Hematopoietic multipotent progenitor cell (in vitro differentiated cells): Measurements from ENCODE around the gene CACNA1H. TPM values are rescaled to one million over a fixed set of nuclear protein-coding genes. Genes with fewer than 3 reads are reported as not detected.
A peak's percentile ranks its signal among the peaks of the same experiment; 100 is the strongest.

ENCODE experiments used
- DNase-seq, 3 donors: peaks; one replicate each; pipeline ENCODE4 v3.0.0-alpha.2; 2011 to 2015; ENCODE audit warnings: low read depth in 2 of 3, low spot score in 2 of 3
- total RNA-seq: library from RNA; depleted of rRNA; stranded (reverse); fragments of >200 nt; gene quantifications from one replicate; pipeline ENCODE4 v1.2.3, GENCODE V29; 2012

Gene CACNA1H
- total RNA-seq, 1 donor: under 0.01 TPM

- no peak for DNase-seq
Measured at GRCh38 chr16:1140582-1141162, 12.2 kb upstream of the CACNA1H start.

GRCh38 chr16:1141191-1141590, 11.7 kb upstream of the CACNA1H start:
- no peak for DNase-seq

GRCh38 chr16:1141716-1142115, 11.2 kb upstream of the CACNA1H start:
- no peak for DNase-seq

- no peak for DNase-seq
Measured at GRCh38 chr16:1142911-1143310, 10.0 kb upstream of the CACNA1H start.

- DNase-seq: no peak
Measured at GRCh38 chr16:1143761-1144450, 9.0 kb upstream of the CACNA1H start.

- no peak for DNase-seq
Measured at GRCh38 chr16:1144476-1145382, 8.2 kb upstream of the CACNA1H start.

- no peak for DNase-seq
Measured at GRCh38 chr16:1145383-1146100, 7.4 kb upstream of the CACNA1H start.

GRCh38 chr16:1146409-1146808, 6.5 kb upstream of the CACNA1H start:
- DNase-seq: no peak

- DNase-seq: no peak
Measured at GRCh38 chr16:1147027-1147426, 5.9 kb upstream of the CACNA1H start.

- no peak for DNase-seq
Measured at GRCh38 chr16:1149101-1149636, 3.7 kb upstream of the CACNA1H start.

GRCh38 chr16:1150511-1150982, 2.4 kb upstream of the CACNA1H start:
- peak in 1 of 3 donors; percentile 29 for DNase-seq

- DNase-seq: no peak
Measured at GRCh38 chr16:1151424-1152122, 1.3 kb upstream of the CACNA1H start.

GRCh38 chr16:1152123-1152638, 725 bp upstream of the CACNA1H start:
- peak in 1 of 3 donors; percentile 27 for DNase-seq

GRCh38 chr16:1153480-1154160, 714 bp downstream of the CACNA1H start:
- no peak for DNase-seq

- no peak for DNase-seq
Measured at GRCh38 chr16:1154291-1154886, 1.5 kb downstream of the CACNA1H start.

GRCh38 chr16:1154887-1155331, 2.0 kb downstream of the CACNA1H start:
- DNase-seq: no peak

GRCh38 chr16:1155353-1156054, 2.6 kb downstream of the CACNA1H start:
- no peak for DNase-seq
